Adrenal gland (tissue), 12 donors: ENCODE data around the gene VMAC. TPM values are rescaled to one million over a fixed set of nuclear protein-coding genes. Genes with fewer than 3 reads are reported as not detected.
A peak's percentile ranks its signal among the peaks of the same experiment; 100 is the strongest.

Experiments
- DNase-seq, 7 donors: peaks; one replicate each; pipeline ENCODE4 v3.0.0-alpha.2; 2019 to 2020
- H3K27ac ChIP-seq, 5 donors: fragments of 200-600 bp; sonication (generic) in 4 of 5; 1 replicate in 3 of 5; 2 replicates in 2 of 5; pipeline versions ENCODE4 v1.5.1 to v1.8.0; 2016 to 2020; ENCODE audit warnings: mild to moderate bottlenecking in 1 of 5
- H3K27me3 ChIP-seq: fragments of 200-600 bp; 2 replicates; pipeline ENCODE4 v1.8.0; 2021
- H3K36me3 ChIP-seq, 2 donors: fragments of 200-600 bp; replicated peaks in 1 of 2; 1 replicate in 1 of 2; 2 replicates in 1 of 2; pipeline versions ENCODE4 v1.5.1 to v1.8.0; 2018 to 2022
- H3K4me1 ChIP-seq, 2 donors: fragments of 200-600 bp; replicated peaks in 1 of 2; 1 replicate in 1 of 2; 2 replicates in 1 of 2; pipeline versions ENCODE4 v1.5.1 to v1.8.0; 2018 to 2021
- H3K4me3 ChIP-seq, 4 donors: fragments of 200-600 bp; sonication (generic) in 3 of 4; one replicate each; pipeline ENCODE4 v1.5.1; 2016 to 2018
- H3K9me3 ChIP-seq, 3 donors: fragments of 200-600 bp; sonication (generic) in 1 of 3; replicated peaks in 1 of 3; 1 replicate in 2 of 3; 2 replicates in 1 of 3; pipeline versions ENCODE4 v1.5.1 to v1.8.0; 2016 to 2021
- POLR2A ChIP-seq, 2 donors: fragments of 450-650 bp; IDR thresholded peaks; one replicate each; pipeline ENCODE4 v1.6.1; 2017; ENCODE audit warnings: antibody characterized with exemption in 2 of 2, mild to moderate bottlenecking in 2 of 2, moderate library complexity in 1 of 2
- WGBS, 4 donors: extraction: QIAGEN DNeasy Blood & Tissue Kit in 2 of 4; methylation state at CpG; one replicate each; pipeline versions ENCODE4 v1.1.5 to v1.1.7; 2013 to 2017; 5-methylcytosine and 5-hydroxymethylcytosine counted together
- intact Hi-C, 2 donors: fragments of 100-400 bp; cut with DNase I; formaldehyde crosslinking; loops; one replicate each; pipeline versions ENCODE4 v1.14.1 to v1.15.0; 2022 to 2023
- polyA plus RNA-seq, 3 donors: library from polyadenylated mRNA; stranded (reverse); fragments of 200-250 nt in 2 of 3; fragments of 350-450 nt in 1 of 3; fragmentation: Illumina TruSeq in 1 of 3; extraction: RNeasy Lipid Tissue Mini Kit (QIAGEN cat#74804) in 1 of 3; gene quantifications; one replicate each; pipeline ENCODE4 v1.2.3, GENCODE V29; 2013 to 2014
- total RNA-seq, 9 donors: library from RNA; depleted of rRNA in 4 of 9; stranded (reverse); fragments of >200 nt in 4 of 9; fragments of 120-200 nt in 1 of 9; fragmentation: NEBNext Ultra II Directional in 1 of 9; extraction: Animal tissue kit (Norgen Biotek cat#: 25700) in 1 of 9; gene quantifications; one replicate each; pipeline versions ENCODE4 v1.1.0 to v1.2.4, GENCODE V29; 2013 to 2023
- TF ChIP-seq, protein P1 (sequence below), 6 experiments: fragments of 450-650 bp in 4 of 6; fragments of 200-600 bp in 2 of 6; sonication (generic) in 1 of 6; IDR thresholded peaks; 1 replicate in 5 of 6; 2 replicates in 1 of 6; pipeline versions ENCODE4 v1.5.1 to v1.8.0; 2016 to 2021; ENCODE audit warnings: antibody characterized with exemption in 6 of 6, mild to moderate bottlenecking in 2 of 6, moderate library complexity in 1 of 6
- donor health status: healthy with polysubstance abuse.
- donor health status: Bipolar disorder and iron deficiency.
- donor health status: DM: yes; HTN: yes; CAD: no.
- donor health status: DM: no; HTN: no; CAD: no.
- donor health status: DM: no; HTN: no; CAD: no.
- donor health status: DM: yes; HTN: yes; CAD: no.

The VMAC gene
- total and polyA plus RNA-seq, 12 donors, result 3.5 to 15.6 (median 8.3) TPM

GRCh38 chr19:5929625-5930024, 25.0 kb downstream of the VMAC start:
- intact Hi-C loops, result no loop called here
- Histone ChIP-seq H3K36me3 (peaks cover 0 to 84% of the 10 kb centered on the region in 2 donors), H3K27ac (no peak overlapping the region), H3K27me3 (no peaks in the 10 kb centered on the region), H3K4me3 (no peak overlapping the region), H3K4me1 (peaks cover 0 to 18% of the 10 kb centered on the region in 2 donors), H3K9me3 (no peaks in the 10 kb centered on the region)
- no peak for TF ChIP-seq POLR2A (IDR thresholded peaks at IDR 0.05)
- TF ChIP-seq, protein P1, sequence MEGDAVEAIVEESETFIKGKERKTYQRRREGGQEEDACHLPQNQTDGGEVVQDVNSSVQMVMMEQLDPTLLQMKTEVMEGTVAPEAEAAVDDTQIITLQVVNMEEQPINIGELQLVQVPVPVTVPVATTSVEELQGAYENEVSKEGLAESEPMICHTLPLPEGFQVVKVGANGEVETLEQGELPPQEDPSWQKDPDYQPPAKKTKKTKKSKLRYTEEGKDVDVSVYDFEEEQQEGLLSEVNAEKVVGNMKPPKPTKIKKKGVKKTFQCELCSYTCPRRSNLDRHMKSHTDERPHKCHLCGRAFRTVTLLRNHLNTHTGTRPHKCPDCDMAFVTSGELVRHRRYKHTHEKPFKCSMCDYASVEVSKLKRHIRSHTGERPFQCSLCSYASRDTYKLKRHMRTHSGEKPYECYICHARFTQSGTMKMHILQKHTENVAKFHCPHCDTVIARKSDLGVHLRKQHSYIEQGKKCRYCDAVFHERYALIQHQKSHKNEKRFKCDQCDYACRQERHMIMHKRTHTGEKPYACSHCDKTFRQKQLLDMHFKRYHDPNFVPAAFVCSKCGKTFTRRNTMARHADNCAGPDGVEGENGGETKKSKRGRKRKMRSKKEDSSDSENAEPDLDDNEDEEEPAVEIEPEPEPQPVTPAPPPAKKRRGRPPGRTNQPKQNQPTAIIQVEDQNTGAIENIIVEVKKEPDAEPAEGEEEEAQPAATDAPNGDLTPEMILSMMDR (IDR thresholded peaks at IDR 0.05), result no peak
- no peak for DNase-seq
- WGBS, 4 donors, result 88 to 92% (median 89%) methylated on average over 8 to 14 of the region's 14 CpGs

DNA sequence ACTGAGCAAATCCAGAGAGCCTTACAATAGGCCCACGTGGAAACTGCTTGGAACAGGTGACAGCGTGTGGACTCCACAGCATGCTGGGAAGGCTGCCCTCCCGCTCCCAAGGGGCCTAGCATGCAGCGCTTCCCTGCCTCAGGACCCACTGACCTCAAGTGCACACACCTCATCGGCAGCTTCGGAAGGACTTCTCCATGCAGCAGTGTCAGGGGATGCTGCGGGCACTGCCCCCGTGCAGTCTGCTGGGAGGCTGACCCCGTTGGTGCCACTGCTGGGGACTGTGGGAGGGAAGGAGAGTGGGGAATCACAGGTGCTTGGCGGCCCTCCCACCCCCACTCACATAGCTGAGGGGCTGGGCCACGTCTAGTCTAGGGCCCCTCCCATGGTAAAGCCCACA, 26.6 kb downstream of the VMAC start:
- Histone ChIP-seq H3K4me3 (no peak overlapping the region), H3K9me3 (no peaks in the 10 kb centered on the region), H3K36me3 (peaks cover 0 to 68% of the 10 kb centered on the region in 2 donors), H3K27me3 (no peaks in the 10 kb centered on the region), H3K27ac (no peak overlapping the region), H3K4me1 (peaks cover 0 to 33% of the 10 kb centered on the region in 2 donors)
- TF ChIP-seq POLR2A (IDR thresholded peaks at IDR 0.05), result no peak
- TF ChIP-seq, protein P1 (IDR thresholded peaks at IDR 0.05), result no peak
- intact Hi-C loops, result no loop called here
- DNase-seq, result no peak
- 84 to 94% (median 90%) methylated on average over 9 to 11 of the region's 11 CpGs for WGBS, 4 donors

- H3K27ac ChIP-seq, result no peak overlapping the region
- intact Hi-C loops, result no loop called here
- H3K27me3 ChIP-seq, result no peaks in the 10 kb centered on the region
- 95 to 98% (median 96%) methylated on average over 10 to 18 of the region's 18 CpGs for WGBS, 4 donors
- DNase-seq, result no peak
- TF ChIP-seq POLR2A (IDR thresholded peaks at IDR 0.05), result no peak
- TF ChIP-seq, protein P1 (IDR thresholded peaks at IDR 0.05), result no peak
- H3K36me3 ChIP-seq, result peaks cover 0 to 60% of the 10 kb centered on the region in 2 donors
- H3K4me3 ChIP-seq, result no peak overlapping the region
- peaks cover 0 to 32% of the 10 kb centered on the region in 2 donors for H3K4me1 ChIP-seq
- no peaks in the 10 kb centered on the region for H3K9me3 ChIP-seq
Measured at GRCh38 chr19:5932146-5932545, 27.5 kb downstream of the VMAC start.

GRCh38 chr19:5932609-5933262, 28.1 kb downstream of the VMAC start:
- Histone ChIP-seq H3K4me3 (no peak overlapping the region), H3K27me3 (no peaks in the 10 kb centered on the region), H3K27ac (no peak overlapping the region), H3K4me1 (peaks cover 0 to 28% of the 10 kb centered on the region in 2 donors), H3K36me3 (peaks cover 0 to 56% of the 10 kb centered on the region in 2 donors), H3K9me3 (no peaks in the 10 kb centered on the region)
- 90 to 97% (median 95%) methylated on average over 20 to 21 of the region's 21 CpGs for WGBS, 4 donors
- TF ChIP-seq, protein P1 (IDR thresholded peaks at IDR 0.05), result no peak
- TF ChIP-seq POLR2A (IDR thresholded peaks at IDR 0.05), result no peak
- intact Hi-C loops, result no loop called here
- peak in 1 of 7 donors; percentile 75 for DNase-seq
